Heart left ventricle (tissue), 16 donors: ENCODE data around the gene QSOX2. TPM values are rescaled to one million over a fixed set of nuclear protein-coding genes. Genes with fewer than 3 reads are reported as not detected.
"Not testable (repeated sequence)": the region's sequence is repeated elsewhere in the genome, so short reads cannot be mapped to it uniquely, and the experiment has no call there.

Experiments
- ATAC-seq, 4 donors: fragments of 200-7000 bp; cut with Tn5 transposase; one replicate each; pipeline ENCODE4 v1.9.1; 2020 to 2022; ENCODE audit warnings: moderate library complexity in 4 of 4, mild to moderate bottlenecking in 3 of 4, moderate number of reproducible peaks in 1 of 4
- DNase-seq, 5 donors: peaks; one replicate each; pipeline ENCODE4 v3.0.0-alpha.2; 2020
- H3K27ac ChIP-seq, 12 donors: fragments of 200-600 bp; sonication (generic) in 4 of 12; one replicate each; pipeline versions ENCODE4 v1.5.0 to v1.8.0; 2016 to 2022; ENCODE audit warnings: mild to moderate bottlenecking in 2 of 12
- H3K27me3 ChIP-seq, 9 donors: fragments of 200-600 bp; sonication (generic) in 2 of 9; one replicate each; pipeline versions ENCODE4 v1.5.1 to v1.8.0; 2016 to 2022; ENCODE audit warnings: mild to moderate bottlenecking in 3 of 9
- H3K36me3 ChIP-seq, 9 donors: fragments of 200-600 bp; sonication (generic) in 2 of 9; one replicate each; pipeline versions ENCODE4 v1.5.0 to v1.8.0; 2018 to 2022; ENCODE audit warnings: mild to moderate bottlenecking in 2 of 9
- H3K4me1 ChIP-seq, 12 donors: fragments of 200-600 bp; sonication (generic) in 4 of 12; one replicate each; pipeline versions ENCODE4 v1.5.0 to v1.8.0; 2016 to 2022; ENCODE audit warnings: mild to moderate bottlenecking in 3 of 12
- H3K4me3 ChIP-seq, 12 donors: fragments of 200-600 bp; sonication (generic) in 4 of 12; one replicate each; pipeline versions ENCODE4 v1.5.0 to v1.8.0; 2017 to 2022; ENCODE audit warnings: mild to moderate bottlenecking in 9 of 12, moderate library complexity in 4 of 12
- H3K9me3 ChIP-seq, 12 donors: fragments of 200-600 bp; sonication (generic) in 4 of 12; one replicate each; pipeline versions ENCODE4 v1.5.0 to v1.8.0; 2016 to 2022; ENCODE audit warnings: mild to moderate bottlenecking in 1 of 12
- CTCF ChIP-seq, 12 donors: fragments of 200-600 bp; sonication (generic) in 4 of 12; IDR thresholded peaks; one replicate each; pipeline versions ENCODE4 v1.5.0 to v1.8.0; 2018 to 2022; ENCODE audit warnings: antibody characterized with exemption in 12 of 12, mild to moderate bottlenecking in 5 of 12
- POLR2A ChIP-seq, 2 donors: fragments of 450-650 bp; IDR thresholded peaks; one replicate each; pipeline ENCODE4 v1.6.1; 2017; ENCODE audit warnings: antibody characterized with exemption in 2 of 2, mild to moderate bottlenecking in 2 of 2, moderate library complexity in 2 of 2
- WGBS, 4 donors: extraction: QIAGEN DNeasy Blood & Tissue Kit in 2 of 4; methylation state at CpG; one replicate each; pipeline versions ENCODE4 v1.1.5 to v1.1.7; 2013 to 2018; 5-methylcytosine and 5-hydroxymethylcytosine counted together
- intact Hi-C, 10 donors: fragments of 100-400 bp; cut with DNase I; formaldehyde crosslinking; loops; one replicate each; pipeline versions ENCODE4 v1.11.1 to v1.14.2; 2022
- polyA plus RNA-seq, 2 donors: library from polyadenylated mRNA; stranded (reverse); fragments of 200-250 nt; gene quantifications; one replicate each; pipeline ENCODE4 v1.2.3, GENCODE V29; 2013
- total RNA-seq, 9 donors: library from RNA; depleted of rRNA in 2 of 9; stranded (reverse); fragments of >200 nt in 2 of 9; fragmentation: NEBNext Ultra II Directional in 3 of 9; extraction: Animal tissue kit (Norgen Biotek cat#: 25700) in 3 of 9; gene quantifications; one replicate each; pipeline versions ENCODE4 v1.1.0 to v1.2.4, GENCODE V29; 2016 to 2023
- donor health status: ischemic (EF 13 %, LVEDD 7.1; RV severe dilation, severe dysfunction).
- donor health status: healthy with polysubstance abuse.
- donor health status: DM: no; HTN: yes; CAD: no.
- donor health status: DM: no; HTN: no; CAD: no.
- donor health status: ischemic (EF 25% LVEDD 6.9; RV normal size, moderate dysfunction).
- donor health status: ischemic (EF 25% LVEDD 5.7; RV mildly dilated, moderate dysfunction).
- donor health status: healthy.
- donor health status: DM: yes; HTN: yes; CAD: no.
- donor health status: ischemic (EF 35%, LVEDD 5.7; RV mildly dilated, moderate dysfunction).
- donor health status: nonischemic (EF 11% LVEDD 7.7; RV severe dilation, severe dysfunction).
- donor health status: DM: yes; HTN: yes; CAD: no.
- donor health status: PGD.
- donor health status: ischemic (EF 29% LVEDD 5.4; RV normal size, mild dysfunction).
- donor health status: nonischemic (EF 23%, LVEDD 6.1; RV moderate dilation, normal function).

QSOX2 gene
- total and polyA plus RNA-seq, 11 donors: 4.3 to 9.9 (median 5.9) TPM

GRCh38 chr9:136268318-136268717 is 22.7 kb upstream of the QSOX2 start:
- TF ChIP-seq POLR2A (IDR thresholded peaks at IDR 0.05) (no peak), CTCF (IDR thresholded peaks at IDR 0.05) (peak in 2 of 12 donors; percentile 18 to 27)
- Histone ChIP-seq H3K27me3 (peaks cover 0 to 12% (median 0%) of the 10 kb centered on the region in 9 donors), H3K27ac (no peak overlapping the region), H3K4me3 (no peak overlapping the region), H3K4me1 (peaks cover 0 to 10% (median 6%) of the 10 kb centered on the region in 12 donors), H3K9me3 (no peaks in the 10 kb centered on the region), H3K36me3 (no peaks in the 10 kb centered on the region)
- DNase-seq (no peak), ATAC-seq (peak in 1 of 4 donors; percentile 13)
- 31 to 38% (median 34%) methylated on average over 6 of the region's 6 CpGs for WGBS, 4 donors
- intact Hi-C loops: loop anchor here in 2 of 10 donors (5.0 kb wide), 2 partner anchors 96 to 101 kb away; no protein-coding TSS in a partner anchor

GRCh38 chr9:136267261-136268111 is 21.9 kb upstream of the QSOX2 start:
- Histone ChIP-seq H3K4me1 (peaks cover 0 to 10% (median 6%) of the 10 kb centered on the region in 12 donors), H3K4me3 (peak overlapping the region; percentile 8 to 67 (median 48)), H3K36me3 (no peaks in the 10 kb centered on the region), H3K27ac (peak overlapping the region in 4 of 12 donors; percentile 39 to 64 (median 58)), H3K27me3 (peaks cover 0 to 12% (median 0%) of the 10 kb centered on the region in 9 donors), H3K9me3 (no peaks in the 10 kb centered on the region)
- ATAC-seq (peak; percentile 71 to 97 (median 96)), DNase-seq (peak; percentile 71 to 94 (median 85))
- peak in 1 of 2 donors; percentile 34 for TF ChIP-seq POLR2A (IDR thresholded peaks at IDR 0.05)
- peak in 6 of 12 donors; percentile 19 to 47 (median 32) for TF ChIP-seq CTCF (IDR thresholded peaks at IDR 0.05)
- intact Hi-C loops: loop anchor here in 2 of 10 donors (5.0 kb wide), 2 partner anchors 95 to 100 kb away; no protein-coding TSS in a partner anchor
- 10 to 36% (median 13%) methylated on average over 18 to 60 of the region's 60 CpGs for WGBS, 4 donors

- intact Hi-C loops: loop anchor here in 2 of 10 donors (5.0 kb wide), 2 partner anchors 94 to 99 kb away; no protein-coding TSS in a partner anchor
- H3K4me3 ChIP-seq: peak overlapping the region in 5 of 12 donors; percentile 45 to 67 (median 49)
- ATAC-seq, H3K36me3 ChIP-seq, DNase-seq, H3K9me3 ChIP-seq, H3K4me1 ChIP-seq: not testable (repeated sequence)
- 92 to 94% (median 93%) methylated on average over 18 of the region's 18 CpGs for WGBS, 4 donors
- peak overlapping the region in 1 of 12 donors; percentile 64 for H3K27ac ChIP-seq
- peaks cover 0 to 12% (median 0%) of the 10 kb centered on the region in 9 donors for H3K27me3 ChIP-seq
Measured at GRCh38 chr9:136266641-136267040, 21.0 kb upstream of the QSOX2 start.

- 84 to 88% (median 88%) methylated on average over 13 to 17 of the region's 17 CpGs for WGBS, 4 donors
- Histone ChIP-seq H3K4me3 (no peak overlapping the region), H3K27me3 (peaks cover 0 to 12% (median 0%) of the 10 kb centered on the region in 9 donors), H3K36me3 (no peaks in the 10 kb centered on the region), H3K4me1 (peaks cover 0 to 10% (median 6%) of the 10 kb centered on the region in 12 donors), H3K9me3 (no peaks in the 10 kb centered on the region), H3K27ac (no peak overlapping the region)
- DNase-seq (peak in 1 of 5 donors; percentile 14), ATAC-seq (no peak)
- intact Hi-C loops: loop anchor here in 2 of 10 donors (5.0 kb wide), 2 partner anchors 93 to 98 kb away; no protein-coding TSS in a partner anchor
- no peak for TF ChIP-seq POLR2A (IDR thresholded peaks at IDR 0.05)
- TF ChIP-seq CTCF (IDR thresholded peaks at IDR 0.05): no peak
Measured at GRCh38 chr9:136265561-136266355, 20.1 kb upstream of the QSOX2 start.
